Ascending aorta (tissue), 2 donors: Measurements from ENCODE around the gene ST6GALNAC6. TPM values are rescaled to one million over a fixed set of nuclear protein-coding genes. Genes with fewer than 3 reads are reported as not detected.

ENCODE experiments used
- DNase-seq, 2 donors: peaks; one replicate each; pipeline ENCODE4 v3.0.0-alpha.2; 2019; ENCODE audit warnings: low spot score in 2 of 2
- H3K27ac ChIP-seq, 2 donors: fragments of 200-600 bp; sonication (generic); one replicate each; pipeline ENCODE4 v1.5.1; 2016 to 2017; ENCODE audit warnings: mild to moderate bottlenecking in 1 of 2
- H3K27me3 ChIP-seq: fragments of 200-600 bp; sonication (generic); one replicate; pipeline ENCODE4 v1.5.1; 2017
- H3K36me3 ChIP-seq, 2 donors: fragments of 200-600 bp; sonication (generic); one replicate each; pipeline ENCODE4 v1.5.1; 2016
- H3K4me1 ChIP-seq, 2 donors: fragments of 200-600 bp; sonication (generic); one replicate each; pipeline ENCODE4 v1.5.1; 2016 to 2017; ENCODE audit warnings: mild to moderate bottlenecking in 1 of 2
- H3K4me3 ChIP-seq, 2 donors: fragments of 200-600 bp; sonication (generic); one replicate each; pipeline ENCODE4 v1.5.1; 2016 to 2017; ENCODE audit warnings: mild to moderate bottlenecking in 1 of 2
- H3K9me3 ChIP-seq, 2 donors: fragments of 200-600 bp; sonication (generic); one replicate each; pipeline ENCODE4 v1.5.1; 2016
- intact Hi-C: fragments of 100-400 bp; cut with DNase I; formaldehyde crosslinking; loops from one replicate; pipeline ENCODE4 v1.15.1; 2023
- total RNA-seq: library from RNA; depleted of rRNA; stranded (reverse); fragments of >200 nt; gene quantifications from one replicate; pipeline ENCODE4 v1.1.0, GENCODE V29; 2016
- TF ChIP-seq, protein P1 (sequence below), 3 experiments: fragments of 200-600 bp in 2 of 3; fragments of 450-650 bp in 1 of 3; sonication (generic) in 2 of 3; IDR thresholded peaks; one replicate each; pipeline ENCODE4 v1.5.1; 2016 to 2019; ENCODE audit warnings: antibody characterized with exemption in 3 of 3, mild to moderate bottlenecking in 1 of 3, moderate library complexity in 1 of 3

The ST6GALNAC6 gene
- total RNA-seq, 1 donor from 2014 or later, result 172 TPM

DNA sequence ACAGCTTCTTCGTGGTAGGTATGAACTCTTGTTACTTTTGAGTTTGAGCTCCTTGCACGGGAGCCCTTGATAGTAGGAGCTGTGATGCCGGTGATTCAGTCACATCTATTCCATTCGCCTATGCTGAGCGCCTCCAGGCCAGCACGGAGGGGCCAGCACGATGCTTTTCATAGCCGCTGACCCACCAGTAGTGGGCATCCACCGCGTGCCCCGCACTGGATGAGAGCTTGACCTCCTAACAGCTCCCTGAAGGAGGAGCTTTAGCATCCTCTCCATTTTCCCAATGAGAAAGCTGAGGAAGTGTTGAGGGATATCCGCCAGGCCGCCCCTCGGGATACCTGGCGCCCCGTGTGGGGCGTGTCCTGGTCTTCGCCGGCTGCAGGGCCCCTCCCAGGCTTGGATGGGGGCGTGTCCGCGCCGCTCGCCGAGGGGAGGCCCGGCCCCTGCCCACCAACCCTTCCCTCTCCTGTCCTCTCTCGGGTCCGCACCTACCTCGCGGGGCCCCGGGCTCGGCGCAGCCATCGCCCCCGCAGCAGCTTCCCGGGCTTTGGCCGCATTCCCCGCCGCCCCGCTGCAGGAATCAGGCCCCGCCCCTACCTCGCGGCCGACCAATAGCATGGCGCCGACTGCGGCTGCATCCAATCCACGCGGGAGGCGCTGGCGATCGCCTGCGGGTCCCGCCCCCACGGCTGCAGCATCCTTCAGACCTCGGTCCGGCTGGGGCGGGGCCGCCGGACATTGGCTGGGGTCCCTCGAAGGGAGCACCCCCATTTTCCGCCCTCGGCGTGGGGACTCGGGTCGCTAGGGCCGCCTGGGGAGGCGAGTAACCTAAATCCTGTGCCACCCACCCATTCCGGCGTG, 31.1 kb upstream of the ST6GALNAC6 start, which contains the start of gene PIP5KL1:
PIP5KL1 (minus strand) TSS at position 547 of the 861 bp plus-strand sequence; CDS start at position 522, 25 bp downstream.
- peak in 1 of 2 donors; percentile 89 for DNase-seq
- Histone ChIP-seq H3K4me3 (peak within 1 kb of the TSS; percentile 57), H3K36me3 (peaks cover 0 to 7% of the 10 kb centered on the region in 2 donors), H3K27ac (no peak within 1 kb of the TSS), H3K4me1 (peaks cover 0 to 28% of the 10 kb centered on the region in 2 donors), H3K9me3 (no peaks in the 10 kb centered on the region), H3K27me3 (no peaks in the 10 kb centered on the region)
- intact Hi-C loops, result no loop called here
- TF ChIP-seq, protein P1, sequence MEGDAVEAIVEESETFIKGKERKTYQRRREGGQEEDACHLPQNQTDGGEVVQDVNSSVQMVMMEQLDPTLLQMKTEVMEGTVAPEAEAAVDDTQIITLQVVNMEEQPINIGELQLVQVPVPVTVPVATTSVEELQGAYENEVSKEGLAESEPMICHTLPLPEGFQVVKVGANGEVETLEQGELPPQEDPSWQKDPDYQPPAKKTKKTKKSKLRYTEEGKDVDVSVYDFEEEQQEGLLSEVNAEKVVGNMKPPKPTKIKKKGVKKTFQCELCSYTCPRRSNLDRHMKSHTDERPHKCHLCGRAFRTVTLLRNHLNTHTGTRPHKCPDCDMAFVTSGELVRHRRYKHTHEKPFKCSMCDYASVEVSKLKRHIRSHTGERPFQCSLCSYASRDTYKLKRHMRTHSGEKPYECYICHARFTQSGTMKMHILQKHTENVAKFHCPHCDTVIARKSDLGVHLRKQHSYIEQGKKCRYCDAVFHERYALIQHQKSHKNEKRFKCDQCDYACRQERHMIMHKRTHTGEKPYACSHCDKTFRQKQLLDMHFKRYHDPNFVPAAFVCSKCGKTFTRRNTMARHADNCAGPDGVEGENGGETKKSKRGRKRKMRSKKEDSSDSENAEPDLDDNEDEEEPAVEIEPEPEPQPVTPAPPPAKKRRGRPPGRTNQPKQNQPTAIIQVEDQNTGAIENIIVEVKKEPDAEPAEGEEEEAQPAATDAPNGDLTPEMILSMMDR (IDR thresholded peaks at IDR 0.05), result no peak

DNA sequence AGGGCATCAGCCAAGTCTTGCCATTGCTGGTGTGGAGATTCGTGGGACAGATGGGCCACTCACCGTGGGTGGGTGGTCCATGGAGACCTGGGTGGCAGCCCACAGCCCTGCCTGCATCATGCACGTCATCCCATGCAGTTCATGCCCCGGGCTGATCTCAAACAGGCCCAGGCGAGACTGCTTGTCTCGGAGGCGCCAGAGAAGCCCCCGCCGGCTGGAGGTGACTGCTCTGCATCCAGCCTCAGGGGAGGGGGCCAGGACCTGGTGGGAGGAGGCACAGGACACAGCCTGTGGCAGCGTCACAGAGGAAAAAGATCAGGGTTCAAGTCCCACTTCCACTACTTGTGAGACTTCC, 30.2 kb upstream of the ST6GALNAC6 start:
- Histone ChIP-seq H3K27ac (no peak overlapping the region), H3K27me3 (no peaks in the 10 kb centered on the region), H3K4me3 (no peak overlapping the region), H3K36me3 (no peaks in the 10 kb centered on the region), H3K9me3 (no peaks in the 10 kb centered on the region), H3K4me1 (peaks cover 0 to 28% of the 10 kb centered on the region in 2 donors)
- TF ChIP-seq, protein P1 (IDR thresholded peaks at IDR 0.05), result no peak
- intact Hi-C loops, result loop anchor here (10.0 kb wide), 1 partner anchor 425 kb away; no protein-coding TSS in a partner anchor
- no peak for DNase-seq

DNA sequence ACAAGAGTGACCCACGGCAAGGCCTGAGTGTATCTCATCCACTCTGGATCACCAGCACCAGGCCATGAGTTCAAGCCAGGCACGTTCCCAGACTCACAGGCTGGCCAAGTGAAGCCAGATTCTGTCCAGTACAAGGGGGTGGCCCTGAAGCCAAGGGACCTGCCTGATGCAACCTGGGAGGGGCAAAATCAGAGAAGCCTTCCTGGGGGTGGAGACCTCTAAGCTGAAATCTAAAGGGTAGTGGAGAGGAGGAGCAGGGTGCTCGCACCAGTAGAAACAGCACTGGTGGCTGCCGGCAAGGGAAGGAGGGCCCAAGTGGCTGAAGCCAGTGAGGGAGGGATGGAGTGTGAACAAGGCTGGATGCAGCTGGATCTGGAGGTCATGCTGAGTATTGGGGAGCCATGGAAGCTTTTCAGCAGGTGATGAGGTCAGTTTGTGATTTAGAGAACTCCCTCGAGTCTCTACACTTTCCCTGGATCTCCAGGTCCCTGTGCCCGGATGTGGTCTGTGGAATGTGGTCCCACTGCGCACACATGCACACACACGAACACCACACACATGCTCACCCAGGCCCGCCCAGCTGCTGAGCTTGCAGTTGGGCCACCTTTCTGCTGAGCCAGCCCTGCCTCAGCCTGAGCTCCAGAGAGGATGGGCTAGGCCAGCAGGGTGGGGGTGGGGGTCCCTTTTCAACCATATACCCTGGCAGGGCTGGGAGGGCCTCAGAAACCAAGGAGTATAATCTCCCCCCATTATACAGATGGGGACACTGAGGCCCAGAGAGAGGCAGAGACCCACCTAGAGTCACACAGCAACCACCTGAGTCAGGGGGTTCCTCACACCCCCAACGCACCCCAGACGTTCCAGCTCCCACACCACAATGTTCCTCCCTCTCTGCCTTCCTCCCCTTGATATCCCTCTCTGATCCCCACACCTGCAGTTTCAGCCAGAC, 29.5 kb upstream of the ST6GALNAC6 start:
- Histone ChIP-seq H3K27me3 (no peaks in the 10 kb centered on the region), H3K27ac (no peak overlapping the region), H3K36me3 (no peaks in the 10 kb centered on the region), H3K4me3 (no peak overlapping the region), H3K9me3 (no peaks in the 10 kb centered on the region), H3K4me1 (peaks cover 0 to 28% of the 10 kb centered on the region in 2 donors)
- DNase-seq, result no peak
- intact Hi-C loops, result loop anchor here (10.0 kb wide), 1 partner anchor 424 kb away; no protein-coding TSS in a partner anchor
- TF ChIP-seq, protein P1 (IDR thresholded peaks at IDR 0.05), result no peak

DNA sequence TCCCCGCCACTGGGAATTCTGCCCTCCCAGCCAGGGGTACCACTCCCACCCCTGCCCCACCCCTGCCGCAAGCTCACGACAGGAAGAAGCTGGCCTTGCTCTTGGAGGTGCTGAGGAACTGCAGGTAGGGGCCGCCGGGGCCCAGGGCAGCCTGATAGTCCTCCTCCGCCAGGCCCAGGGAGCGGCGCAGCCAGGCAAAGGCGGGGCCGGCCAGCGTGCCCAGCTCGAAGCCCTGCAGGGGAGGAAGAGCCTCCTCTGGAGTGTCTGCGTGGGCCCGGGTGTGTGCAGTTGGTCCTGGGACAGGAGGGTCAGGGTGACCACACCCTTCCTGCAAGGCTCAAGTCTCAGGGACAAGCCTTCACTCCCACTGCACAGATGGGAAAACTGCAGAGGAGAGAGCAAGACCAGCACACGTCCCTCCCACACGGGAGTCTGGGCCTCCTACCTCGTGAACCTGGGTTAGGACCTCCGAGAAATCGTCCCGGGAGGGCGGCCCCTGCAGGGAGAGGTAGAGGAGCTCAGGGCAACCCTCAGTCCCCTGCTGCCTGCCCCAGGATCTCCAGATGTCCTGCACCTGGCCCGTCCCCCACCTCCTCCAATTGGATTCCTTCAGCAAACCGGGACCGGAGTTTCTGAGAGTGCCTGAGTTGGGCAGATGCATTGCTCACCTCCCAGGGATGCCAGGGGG, 28.7 kb upstream of the ST6GALNAC6 start:
- DNase-seq, result no peak
- Histone ChIP-seq H3K27ac (no peak overlapping the region), H3K9me3 (no peaks in the 10 kb centered on the region), H3K36me3 (no peaks in the 10 kb centered on the region), H3K4me3 (no peak overlapping the region), H3K27me3 (no peaks in the 10 kb centered on the region), H3K4me1 (peaks cover 0 to 28% of the 10 kb centered on the region in 2 donors)
- intact Hi-C loops, result loop anchor here (10.0 kb wide), 1 partner anchor 423 kb away; no protein-coding TSS in a partner anchor
- TF ChIP-seq, protein P1 (IDR thresholded peaks at IDR 0.05), result no peak
